ENCODE data around the gene CLBA1. TPM values are rescaled to one million over a fixed set of nuclear protein-coding genes. Genes with fewer than 3 reads are reported as not detected.
A peak's percentile ranks its signal among the peaks of the same experiment; 100 is the strongest.

The CLBA1 gene
- total and polyA plus RNA-seq, 2 donors from 2014 or later, result 13.2 to 22.6 TPM

DNA sequence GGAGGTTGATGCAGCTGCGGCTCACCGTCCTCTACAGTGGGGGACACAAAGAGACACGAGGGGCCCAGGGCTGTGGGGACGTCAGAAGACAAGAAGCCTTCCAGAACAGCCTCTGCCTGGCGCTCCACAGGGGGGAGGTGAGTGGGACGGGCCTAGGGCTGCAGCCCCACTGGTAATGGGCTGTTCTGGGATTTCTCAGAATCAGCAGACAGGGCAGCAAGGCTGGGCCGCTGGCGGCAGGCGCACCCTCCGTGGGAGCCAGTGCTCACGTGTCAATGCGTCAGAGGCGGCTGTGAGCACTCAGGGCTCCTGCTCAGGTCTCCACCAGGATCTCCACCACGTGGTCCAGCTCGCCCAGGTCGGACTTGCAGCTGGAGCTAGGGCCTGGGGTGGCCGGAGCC, 25.3 kb downstream of the CLBA1 start:
- H3K36me3 ChIP-seq (ENCODE audit: control insufficient read depth in 2 of 3, insufficient read depth in 3 of 3, low read length in 3 of 3), result no peaks in the 10 kb centered on the region

DNA sequence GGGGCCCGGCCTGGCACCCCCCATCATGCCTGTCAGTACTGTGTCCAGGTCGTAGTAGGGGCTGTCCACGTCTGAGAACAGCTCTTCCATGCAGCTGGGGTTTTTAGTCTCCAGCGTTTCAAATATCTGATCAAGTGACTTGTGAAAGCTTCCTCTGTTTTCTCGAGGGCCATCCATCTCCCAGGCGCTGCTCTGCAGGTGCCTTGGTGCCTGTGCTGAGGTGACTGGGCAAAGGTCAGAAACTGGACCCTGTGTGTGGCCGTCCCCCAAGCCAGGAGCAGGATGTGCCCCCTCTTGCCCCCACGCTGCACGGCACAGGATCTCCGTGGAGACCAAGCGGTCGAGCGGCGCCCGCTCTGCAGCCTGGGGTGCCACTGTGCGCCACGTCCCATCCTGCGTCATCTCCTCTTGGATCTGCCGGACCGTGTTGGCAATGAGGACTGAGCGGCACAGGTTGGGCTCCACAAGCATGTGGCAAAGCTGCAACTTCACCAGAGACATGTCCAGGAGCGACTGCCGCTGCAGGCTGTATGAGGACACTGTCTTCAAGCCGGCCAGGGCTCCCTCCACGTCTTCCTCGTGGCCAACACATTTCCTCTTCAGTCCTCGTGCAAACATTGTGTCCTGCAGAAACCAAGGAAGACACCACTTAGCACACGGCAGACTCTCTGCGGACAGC, 25.9 kb downstream of the CLBA1 start:
- H3K27ac ChIP-seq (ENCODE audit: low read depth in 2 of 2, low read length in 2 of 2), result no peak overlapping the region
- no peak for FAIRE-seq
- H3K36me3 ChIP-seq (ENCODE audit: control insufficient read depth in 2 of 3, insufficient read depth in 3 of 3, low read length in 3 of 3), result no peaks in the 10 kb centered on the region
- TF ChIP-seq, protein P1, sequence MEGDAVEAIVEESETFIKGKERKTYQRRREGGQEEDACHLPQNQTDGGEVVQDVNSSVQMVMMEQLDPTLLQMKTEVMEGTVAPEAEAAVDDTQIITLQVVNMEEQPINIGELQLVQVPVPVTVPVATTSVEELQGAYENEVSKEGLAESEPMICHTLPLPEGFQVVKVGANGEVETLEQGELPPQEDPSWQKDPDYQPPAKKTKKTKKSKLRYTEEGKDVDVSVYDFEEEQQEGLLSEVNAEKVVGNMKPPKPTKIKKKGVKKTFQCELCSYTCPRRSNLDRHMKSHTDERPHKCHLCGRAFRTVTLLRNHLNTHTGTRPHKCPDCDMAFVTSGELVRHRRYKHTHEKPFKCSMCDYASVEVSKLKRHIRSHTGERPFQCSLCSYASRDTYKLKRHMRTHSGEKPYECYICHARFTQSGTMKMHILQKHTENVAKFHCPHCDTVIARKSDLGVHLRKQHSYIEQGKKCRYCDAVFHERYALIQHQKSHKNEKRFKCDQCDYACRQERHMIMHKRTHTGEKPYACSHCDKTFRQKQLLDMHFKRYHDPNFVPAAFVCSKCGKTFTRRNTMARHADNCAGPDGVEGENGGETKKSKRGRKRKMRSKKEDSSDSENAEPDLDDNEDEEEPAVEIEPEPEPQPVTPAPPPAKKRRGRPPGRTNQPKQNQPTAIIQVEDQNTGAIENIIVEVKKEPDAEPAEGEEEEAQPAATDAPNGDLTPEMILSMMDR (IDR thresholded peaks at IDR 0.05; ENCODE audit: borderline replicate concordance, extremely low read depth, insufficient read depth), result no peak
- H3K9me3 ChIP-seq (ENCODE audit: control insufficient read depth in 2 of 3, insufficient read depth in 1 of 3, low read length in 3 of 3), result no peaks in the 10 kb centered on the region
- H3K4me3 ChIP-seq (ENCODE audit: low read length in 3 of 3), result no peak overlapping the region
- H3K27me3 ChIP-seq (ENCODE audit: control insufficient read depth, insufficient read depth, low read length), result no peaks in the 10 kb centered on the region
- intact Hi-C loops (cut with DNase I), result no loop called here
- no peak overlapping the region for H3K9ac ChIP-seq (ENCODE audit: low read length in 3 of 3)
- DNase-seq, result no peak
- H3K4me1 ChIP-seq (ENCODE audit: control insufficient read depth in 2 of 3, insufficient read depth in 2 of 3, low read depth in 1 of 3, low read length in 3 of 3), result peaks cover 0 to 4% (median 0%) of the 10 kb centered on the region in 3 donors

More for the DNA sequence above, 25.3 kb downstream of the CLBA1 start:
- Histone ChIP-seq H3K9me3 (ENCODE audit: control insufficient read depth in 2 of 3, insufficient read depth in 1 of 3, low read length in 3 of 3) (no peaks in the 10 kb centered on the region), H3K27me3 (ENCODE audit: control insufficient read depth, insufficient read depth, low read length) (no peaks in the 10 kb centered on the region), H3K27ac (ENCODE audit: low read depth in 2 of 2, low read length in 2 of 2) (no peak overlapping the region), H3K4me1 (ENCODE audit: control insufficient read depth in 2 of 3, insufficient read depth in 2 of 3, low read depth in 1 of 3, low read length in 3 of 3) (peaks cover 0 to 4% (median 0%) of the 10 kb centered on the region in 3 donors), H3K9ac (ENCODE audit: low read length in 3 of 3) (no peak overlapping the region), H3K4me3 (ENCODE audit: low read length in 3 of 3) (no peak overlapping the region)
- no peak for DNase-seq
- FAIRE-seq, result no peak
- TF ChIP-seq, protein P1 (IDR thresholded peaks at IDR 0.05; ENCODE audit: borderline replicate concordance, extremely low read depth, insufficient read depth), result no peak
- intact Hi-C loops (cut with DNase I), result no loop called here

DNA sequence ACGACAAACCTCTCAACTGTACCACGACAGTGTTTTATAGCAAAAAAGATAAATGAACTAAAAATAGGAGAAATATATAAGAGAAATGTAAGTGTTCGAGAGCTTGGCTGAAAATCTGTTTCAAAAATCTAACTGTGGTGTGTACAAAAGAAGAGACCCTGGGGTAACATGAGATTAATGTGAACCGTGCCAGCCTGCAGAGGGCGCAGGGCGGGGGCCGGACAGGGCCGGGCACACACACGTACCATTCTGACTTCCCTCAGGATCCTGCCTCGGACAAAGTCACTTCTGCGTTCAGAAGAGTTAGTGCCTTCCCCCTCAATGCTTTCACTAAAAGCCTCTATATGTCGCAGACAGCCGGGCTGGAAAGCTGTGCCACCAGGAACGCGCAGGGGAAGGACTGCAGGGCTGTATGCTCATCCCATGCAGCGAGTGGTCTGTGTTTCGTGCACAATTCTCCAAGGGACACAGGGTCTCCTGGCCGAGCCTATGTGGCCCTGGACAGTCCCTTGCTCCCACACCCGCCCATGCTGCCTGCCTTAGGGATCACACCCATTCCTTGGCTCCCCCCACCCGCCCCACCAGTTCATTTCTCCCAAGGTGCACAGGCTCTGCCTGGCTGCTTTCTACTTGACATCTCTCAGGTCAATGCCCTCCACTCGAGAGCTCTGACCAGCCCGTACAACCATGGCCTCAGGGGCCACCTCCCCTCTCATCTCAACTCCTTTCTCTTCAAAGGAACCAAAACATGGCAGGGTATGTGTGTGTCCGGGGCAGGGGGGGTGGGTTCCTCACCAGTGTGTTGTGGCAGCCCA, 26.8 kb downstream of the CLBA1 start:
- Histone ChIP-seq H3K4me3 (ENCODE audit: low read length in 3 of 3) (no peak overlapping the region), H3K27me3 (ENCODE audit: control insufficient read depth, insufficient read depth, low read length) (no peaks in the 10 kb centered on the region), H3K27ac (ENCODE audit: low read depth in 2 of 2, low read length in 2 of 2) (no peak overlapping the region), H3K9ac (ENCODE audit: low read length in 3 of 3) (no peak overlapping the region), H3K9me3 (ENCODE audit: control insufficient read depth in 2 of 3, insufficient read depth in 1 of 3, low read length in 3 of 3) (no peaks in the 10 kb centered on the region), H3K4me1 (ENCODE audit: control insufficient read depth in 2 of 3, insufficient read depth in 2 of 3, low read depth in 1 of 3, low read length in 3 of 3) (peaks cover 0 to 4% (median 0%) of the 10 kb centered on the region in 3 donors), H3K36me3 (ENCODE audit: control insufficient read depth in 2 of 3, insufficient read depth in 3 of 3, low read length in 3 of 3) (no peaks in the 10 kb centered on the region)
- peak in 3 of 5 donors; percentile 25 to 53 (median 38) for DNase-seq
- TF ChIP-seq, protein P1 (IDR thresholded peaks at IDR 0.05; ENCODE audit: borderline replicate concordance, extremely low read depth, insufficient read depth), result peak; percentile 47
- intact Hi-C loops (cut with DNase I), result no loop called here
- FAIRE-seq, result no peak
